WTC11 (cell line): Measurements from ENCODE around the gene CD164. TPM values are rescaled to one million over a fixed set of nuclear protein-coding genes. Genes with fewer than 3 reads are reported as not detected.

ENCODE experiments used
- ATAC-seq: fragments of 200-7000 bp; cut with Tn5 transposase; 2 replicates; pipeline ENCODE4 v1.10.0; 2021; ENCODE audit warnings: mild to moderate bottlenecking, moderate library complexity
- CTCF ChIA-PET: fragments of 300-600 bp; sonication (Branson Sonifier 250); formaldehyde crosslinking; loops from one replicate; lab custom pipeline; 2021; ENCODE audit warnings: antibody characterized with exemption; lab: Charles Lee
- POLR2A ChIA-PET: fragments of 350-600 bp; sonication (Branson Sonifier 250); formaldehyde crosslinking; loops from one replicate; lab custom pipeline; 2021; ENCODE audit warnings: antibody characterized with exemption; lab: Charles Lee
- DNase-seq: peaks from one replicate; pipeline ENCODE4 v3.0.0; 2021; ENCODE audit warnings: low spot score
- H3K27ac Mint-ChIP-seq: 2 replicates; pipeline ENCODE4 v1.8.0; 2021; ENCODE audit warnings: mixed read lengths
- H3K27me3 Mint-ChIP-seq: 2 replicates; pipeline ENCODE4 v1.8.0; 2021; ENCODE audit warnings: low read depth, mild to moderate bottlenecking, moderate library complexity, mixed read lengths
- H3K36me3 Mint-ChIP-seq: 2 replicates; pipeline ENCODE4 v1.8.0; 2021; ENCODE audit warnings: mixed read lengths
- H3K4me1 Mint-ChIP-seq: 2 replicates; pipeline ENCODE4 v1.8.0; 2022; ENCODE audit warnings: mixed read lengths
- H3K4me3 Mint-ChIP-seq: 2 replicates; pipeline ENCODE4 v1.8.0; 2021; ENCODE audit warnings: mild to moderate bottlenecking, moderate library complexity, mixed read lengths
- H3K9me3 Mint-ChIP-seq: 2 replicates; pipeline ENCODE4 v1.8.0; 2021; ENCODE audit warnings: mixed read lengths
- CBFB ChIP-seq: sonication (generic); formaldehyde crosslinking; IDR thresholded peaks from 2 replicates; pipeline ENCODE4 v1.8.1; 2022; ENCODE audit warnings: mild to moderate bottlenecking, low read depth, missing genetic modification reagents
- CREB1 ChIP-seq: sonication (generic); formaldehyde crosslinking; IDR thresholded peaks from 2 replicates; pipeline ENCODE4 v1.8.0; 2023; ENCODE audit warnings: mild to moderate bottlenecking, missing genetic modification reagents
- MXD4 ChIP-seq: fragments of 250-450 bp; sonication (Bioruptor Pico); IDR thresholded peaks from 2 replicates; pipeline ENCODE4 v1.8.0; 2021; ENCODE audit warnings: mild to moderate bottlenecking, moderate library complexity, borderline replicate concordance
- NFATC4 ChIP-seq: fragments of 250-450 bp; sonication (Bioruptor Pico); IDR thresholded peaks from 2 replicates; pipeline ENCODE4 v1.9.0; 2021; ENCODE audit warnings: mild to moderate bottlenecking
- SMAD4 ChIP-seq: sonication (generic); formaldehyde crosslinking; IDR thresholded peaks from 2 replicates; pipeline ENCODE4 v1.8.0; 2022; ENCODE audit warnings: mild to moderate bottlenecking, missing genetic modification reagents
- TEAD4 ChIP-seq: sonication (generic); formaldehyde crosslinking; IDR thresholded peaks from 2 replicates; pipeline ENCODE4 v1.8.0; 2022; ENCODE audit warnings: mild to moderate bottlenecking, missing genetic modification reagents
- ZNF396 ChIP-seq: fragments of 250-450 bp; sonication (Bioruptor Pico); IDR thresholded peaks from 2 replicates; pipeline ENCODE4 v1.8.0; 2021; ENCODE audit warnings: mild to moderate bottlenecking, moderate library complexity, borderline replicate concordance
- ZNF416 ChIP-seq: fragments of 250-450 bp; sonication (Bioruptor Pico); IDR thresholded peaks from 2 replicates; pipeline ENCODE4 v1.9.0; 2021; ENCODE audit warnings: mild to moderate bottlenecking, inconsistent platforms
- total RNA-seq: library from RNA; stranded (reverse); gene quantifications from 3 replicates; pipeline ENCODE4 v1.2.3, GENCODE V29; 2021
- TF ChIP-seq, protein P1 (sequence below): sonication (generic); formaldehyde crosslinking; IDR thresholded peaks from 2 replicates; pipeline ENCODE4 v1.8.1; 2022; ENCODE audit warnings: low read depth, missing genetic modification reagents, borderline replicate concordance
- TF ChIP-seq, protein P2 (sequence below): sonication (generic); formaldehyde crosslinking; IDR thresholded peaks from 2 replicates; pipeline ENCODE4 v1.8.0; 2023; ENCODE audit warnings: mild to moderate bottlenecking, missing genetic modification reagents
- TF ChIP-seq, protein P3 (sequence below): fragments of 250-450 bp; sonication (Bioruptor Pico); IDR thresholded peaks from 2 replicates; pipeline ENCODE4 v1.9.0; 2021; ENCODE audit warnings: mild to moderate bottlenecking
- TF ChIP-seq, protein P4 (sequence below): sonication (generic); formaldehyde crosslinking; IDR thresholded peaks from 2 replicates; pipeline ENCODE4 v1.8.0; 2022; ENCODE audit warnings: missing genetic modification reagents
- TF ChIP-seq, protein P5 (sequence below): sonication (generic); formaldehyde crosslinking; IDR thresholded peaks from 2 replicates; pipeline ENCODE4 v1.8.0; 2023; ENCODE audit warnings: missing genetic modification reagents
- TF ChIP-seq, protein P6 (sequence below): sonication (generic); formaldehyde crosslinking; IDR thresholded peaks from 2 replicates; pipeline ENCODE4 v1.8.1; 2023; ENCODE audit warnings: mild to moderate bottlenecking, missing genetic modification reagents, moderate library complexity
- TF ChIP-seq, protein P7 (sequence below): fragments of 250-450 bp; sonication (Bioruptor Pico); IDR thresholded peaks from 2 replicates; pipeline ENCODE4 v1.9.0; 2021; ENCODE audit warnings: mild to moderate bottlenecking, borderline replicate concordance

CD164 gene
- total RNA-seq, 1 experiment from 2014 or later = 74.9 TPM

DNA sequence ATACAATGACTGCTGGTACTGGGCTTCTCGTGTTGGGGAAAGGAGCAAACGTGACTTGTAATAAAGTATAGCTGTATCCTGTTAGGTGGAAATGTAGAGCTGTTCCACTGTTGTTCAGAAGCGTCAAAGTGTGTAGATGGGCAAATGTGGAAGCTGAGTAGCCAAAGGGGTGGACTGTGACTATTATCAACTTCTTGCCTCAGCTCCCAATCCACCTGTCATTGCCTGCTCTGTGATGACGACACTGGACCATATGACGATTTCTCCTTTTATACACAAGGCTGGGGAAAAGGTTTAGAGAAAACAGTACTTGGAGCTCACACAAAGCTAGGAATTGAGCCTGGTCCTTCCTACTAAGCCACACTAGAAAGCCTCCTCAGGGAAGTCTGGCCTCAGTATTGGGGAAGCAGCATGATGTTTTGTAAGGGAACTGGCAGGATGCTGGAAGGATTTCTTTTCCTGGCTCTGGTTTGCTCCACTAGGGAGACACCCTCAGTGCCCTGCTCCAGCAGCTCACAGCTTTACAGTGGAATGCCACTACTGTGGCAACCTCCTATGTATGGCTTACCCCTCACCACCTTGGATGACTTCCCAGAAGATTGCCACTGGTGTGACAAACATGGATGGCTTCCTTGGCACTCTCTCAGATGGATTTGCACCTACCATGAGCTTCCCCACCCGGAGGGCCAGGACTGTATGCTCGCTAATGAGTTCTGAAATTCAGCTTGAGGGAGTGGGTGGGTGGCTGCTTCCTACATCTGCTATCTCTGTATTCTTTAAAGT, 20.0 kb downstream of the CD164 start (continued):
- TF ChIP-seq, protein P1, sequence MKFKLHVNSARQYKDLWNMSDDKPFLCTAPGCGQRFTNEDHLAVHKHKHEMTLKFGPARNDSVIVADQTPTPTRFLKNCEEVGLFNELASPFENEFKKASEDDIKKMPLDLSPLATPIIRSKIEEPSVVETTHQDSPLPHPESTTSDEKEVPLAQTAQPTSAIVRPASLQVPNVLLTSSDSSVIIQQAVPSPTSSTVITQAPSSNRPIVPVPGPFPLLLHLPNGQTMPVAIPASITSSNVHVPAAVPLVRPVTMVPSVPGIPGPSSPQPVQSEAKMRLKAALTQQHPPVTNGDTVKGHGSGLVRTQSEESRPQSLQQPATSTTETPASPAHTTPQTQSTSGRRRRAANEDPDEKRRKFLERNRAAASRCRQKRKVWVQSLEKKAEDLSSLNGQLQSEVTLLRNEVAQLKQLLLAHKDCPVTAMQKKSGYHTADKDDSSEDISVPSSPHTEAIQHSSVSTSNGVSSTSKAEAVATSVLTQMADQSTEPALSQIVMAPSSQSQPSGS = no peak
- TF ChIP-seq CREB1 (CRISPR knock-in tag) = no peak
- TF ChIP-seq TEAD4 (CRISPR knock-in tag) = no peak
- TF ChIP-seq, protein P2, sequence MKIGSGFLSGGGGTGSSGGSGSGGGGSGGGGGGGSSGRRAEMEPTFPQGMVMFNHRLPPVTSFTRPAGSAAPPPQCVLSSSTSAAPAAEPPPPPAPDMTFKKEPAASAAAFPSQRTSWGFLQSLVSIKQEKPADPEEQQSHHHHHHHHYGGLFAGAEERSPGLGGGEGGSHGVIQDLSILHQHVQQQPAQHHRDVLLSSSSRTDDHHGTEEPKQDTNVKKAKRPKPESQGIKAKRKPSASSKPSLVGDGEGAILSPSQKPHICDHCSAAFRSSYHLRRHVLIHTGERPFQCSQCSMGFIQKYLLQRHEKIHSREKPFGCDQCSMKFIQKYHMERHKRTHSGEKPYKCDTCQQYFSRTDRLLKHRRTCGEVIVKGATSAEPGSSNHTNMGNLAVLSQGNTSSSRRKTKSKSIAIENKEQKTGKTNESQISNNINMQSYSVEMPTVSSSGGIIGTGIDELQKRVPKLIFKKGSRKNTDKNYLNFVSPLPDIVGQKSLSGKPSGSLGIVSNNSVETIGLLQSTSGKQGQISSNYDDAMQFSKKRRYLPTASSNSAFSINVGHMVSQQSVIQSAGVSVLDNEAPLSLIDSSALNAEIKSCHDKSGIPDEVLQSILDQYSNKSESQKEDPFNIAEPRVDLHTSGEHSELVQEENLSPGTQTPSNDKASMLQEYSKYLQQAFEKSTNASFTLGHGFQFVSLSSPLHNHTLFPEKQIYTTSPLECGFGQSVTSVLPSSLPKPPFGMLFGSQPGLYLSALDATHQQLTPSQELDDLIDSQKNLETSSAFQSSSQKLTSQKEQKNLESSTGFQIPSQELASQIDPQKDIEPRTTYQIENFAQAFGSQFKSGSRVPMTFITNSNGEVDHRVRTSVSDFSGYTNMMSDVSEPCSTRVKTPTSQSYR (CRISPR knock-in tag) = no peak
- TF ChIP-seq MXD4 = no peak
- TF ChIP-seq, protein P3, sequence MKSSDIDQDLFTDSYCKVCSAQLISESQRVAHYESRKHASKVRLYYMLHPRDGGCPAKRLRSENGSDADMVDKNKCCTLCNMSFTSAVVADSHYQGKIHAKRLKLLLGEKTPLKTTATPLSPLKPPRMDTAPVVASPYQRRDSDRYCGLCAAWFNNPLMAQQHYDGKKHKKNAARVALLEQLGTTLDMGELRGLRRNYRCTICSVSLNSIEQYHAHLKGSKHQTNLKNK (CRISPR knock-in tag) = no peak
- TF ChIP-seq, protein P4, sequence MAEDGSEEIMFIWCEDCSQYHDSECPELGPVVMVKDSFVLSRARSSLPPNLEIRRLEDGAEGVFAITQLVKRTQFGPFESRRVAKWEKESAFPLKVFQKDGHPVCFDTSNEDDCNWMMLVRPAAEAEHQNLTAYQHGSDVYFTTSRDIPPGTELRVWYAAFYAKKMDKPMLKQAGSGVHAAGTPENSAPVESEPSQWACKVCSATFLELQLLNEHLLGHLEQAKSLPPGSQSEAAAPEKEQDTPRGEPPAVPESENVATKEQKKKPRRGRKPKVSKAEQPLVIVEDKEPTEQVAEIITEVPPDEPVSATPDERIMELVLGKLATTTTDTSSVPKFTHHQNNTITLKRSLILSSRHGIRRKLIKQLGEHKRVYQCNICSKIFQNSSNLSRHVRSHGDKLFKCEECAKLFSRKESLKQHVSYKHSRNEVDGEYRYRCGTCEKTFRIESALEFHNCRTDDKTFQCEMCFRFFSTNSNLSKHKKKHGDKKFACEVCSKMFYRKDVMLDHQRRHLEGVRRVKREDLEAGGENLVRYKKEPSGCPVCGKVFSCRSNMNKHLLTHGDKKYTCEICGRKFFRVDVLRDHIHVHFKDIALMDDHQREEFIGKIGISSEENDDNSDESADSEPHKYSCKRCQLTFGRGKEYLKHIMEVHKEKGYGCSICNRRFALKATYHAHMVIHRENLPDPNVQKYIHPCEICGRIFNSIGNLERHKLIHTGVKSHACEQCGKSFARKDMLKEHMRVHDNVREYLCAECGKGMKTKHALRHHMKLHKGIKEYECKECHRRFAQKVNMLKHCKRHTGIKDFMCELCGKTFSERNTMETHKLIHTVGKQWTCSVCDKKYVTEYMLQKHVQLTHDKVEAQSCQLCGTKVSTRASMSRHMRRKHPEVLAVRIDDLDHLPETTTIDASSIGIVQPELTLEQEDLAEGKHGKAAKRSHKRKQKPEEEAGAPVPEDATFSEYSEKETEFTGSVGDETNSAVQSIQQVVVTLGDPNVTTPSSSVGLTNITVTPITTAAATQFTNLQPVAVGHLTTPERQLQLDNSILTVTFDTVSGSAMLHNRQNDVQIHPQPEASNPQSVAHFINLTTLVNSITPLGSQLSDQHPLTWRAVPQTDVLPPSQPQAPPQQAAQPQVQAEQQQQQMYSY (CRISPR knock-in tag) = no peak
- TF ChIP-seq, all 79 proteins: peak for 0

DNA sequence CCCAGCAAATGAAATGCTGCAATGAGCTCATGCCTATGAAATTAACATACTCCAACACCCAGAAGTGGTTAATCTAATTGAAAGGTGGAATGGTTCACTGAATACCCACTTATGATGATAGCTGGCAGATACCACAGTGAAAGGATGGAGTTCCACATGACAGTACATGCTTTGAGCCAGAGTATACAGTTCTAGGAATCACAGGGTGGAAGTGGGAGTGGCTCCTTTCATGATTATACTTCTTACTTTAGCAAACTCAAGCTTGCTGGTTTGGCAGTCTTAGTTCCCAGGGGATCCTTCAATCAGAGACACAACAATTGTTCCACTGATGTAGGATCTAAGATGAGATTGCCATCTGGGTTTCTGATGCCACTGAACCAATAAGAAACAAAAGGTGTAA, 21.5 kb downstream of the CD164 start:
- ATAC-seq (no peak), DNase-seq (no peak)
- Mint-ChIP-seq H3K4me3 (no peak overlapping the region), H3K27ac (no peak overlapping the region), H3K27me3 (no peaks in the 10 kb centered on the region), H3K4me1 (no peaks in the 10 kb centered on the region), H3K9me3 (peaks cover 46% of the 10 kb centered on the region), H3K36me3 (peaks cover 87% of the 10 kb centered on the region)
- POLR2A ChIA-PET = no interaction called here
- TF ChIP-seq CBFB (no peak), SMAD4 (CRISPR knock-in tag) (no peak)
- CTCF ChIA-PET = no interaction called here

DNA sequence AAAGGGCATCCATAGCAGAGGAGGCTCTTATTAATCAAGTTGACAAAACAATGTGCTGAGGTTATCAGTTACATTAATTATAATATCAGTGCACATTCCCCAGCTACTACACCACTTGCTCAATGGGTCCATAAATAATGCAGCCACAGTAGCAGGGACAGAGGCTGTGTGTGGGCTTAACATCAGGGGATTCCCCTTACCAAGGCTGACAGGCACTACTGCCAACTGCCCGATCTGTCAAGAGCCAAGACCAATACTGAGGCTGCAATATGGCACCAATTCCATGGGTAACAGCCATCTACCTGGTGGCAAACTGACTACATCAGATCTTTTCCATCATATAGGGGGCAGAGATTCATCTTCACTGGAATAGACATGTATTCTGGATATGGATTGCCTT, 22.0 kb downstream of the CD164 start:
- Mint-ChIP-seq H3K27me3 (no peaks in the 10 kb centered on the region), H3K27ac (no peak overlapping the region), H3K4me3 (no peak overlapping the region), H3K36me3 (peaks cover 91% of the 10 kb centered on the region), H3K9me3 (peaks cover 46% of the 10 kb centered on the region), H3K4me1 (0 out of 2 replicates have a peak, but pooled peaks cover 2% of the 10 kb centered on the region)
- no peak for DNase-seq
- POLR2A ChIA-PET = no interaction called here
- CTCF ChIA-PET = no interaction called here
- no peak for ATAC-seq
- TF ChIP-seq ZNF396 (CRISPR knock-in tag) (no peak), ZNF416 (CRISPR knock-in tag) (no peak), NFATC4 (CRISPR knock-in tag) (no peak)
- TF ChIP-seq, protein P2 (CRISPR knock-in tag) = no peak
- TF ChIP-seq, protein P5, sequence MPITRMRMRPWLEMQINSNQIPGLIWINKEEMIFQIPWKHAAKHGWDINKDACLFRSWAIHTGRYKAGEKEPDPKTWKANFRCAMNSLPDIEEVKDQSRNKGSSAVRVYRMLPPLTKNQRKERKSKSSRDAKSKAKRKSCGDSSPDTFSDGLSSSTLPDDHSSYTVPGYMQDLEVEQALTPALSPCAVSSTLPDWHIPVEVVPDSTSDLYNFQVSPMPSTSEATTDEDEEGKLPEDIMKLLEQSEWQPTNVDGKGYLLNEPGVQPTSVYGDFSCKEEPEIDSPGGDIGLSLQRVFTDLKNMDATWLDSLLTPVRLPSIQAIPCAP (CRISPR knock-in tag) = no peak
- TF ChIP-seq, protein P6, sequence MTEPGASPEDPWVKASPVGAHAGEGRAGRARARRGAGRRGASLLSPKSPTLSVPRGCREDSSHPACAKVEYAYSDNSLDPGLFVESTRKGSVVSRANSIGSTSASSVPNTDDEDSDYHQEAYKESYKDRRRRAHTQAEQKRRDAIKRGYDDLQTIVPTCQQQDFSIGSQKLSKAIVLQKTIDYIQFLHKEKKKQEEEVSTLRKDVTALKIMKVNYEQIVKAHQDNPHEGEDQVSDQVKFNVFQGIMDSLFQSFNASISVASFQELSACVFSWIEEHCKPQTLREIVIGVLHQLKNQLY (CRISPR knock-in tag) = no peak
- TF ChIP-seq, protein P7, sequence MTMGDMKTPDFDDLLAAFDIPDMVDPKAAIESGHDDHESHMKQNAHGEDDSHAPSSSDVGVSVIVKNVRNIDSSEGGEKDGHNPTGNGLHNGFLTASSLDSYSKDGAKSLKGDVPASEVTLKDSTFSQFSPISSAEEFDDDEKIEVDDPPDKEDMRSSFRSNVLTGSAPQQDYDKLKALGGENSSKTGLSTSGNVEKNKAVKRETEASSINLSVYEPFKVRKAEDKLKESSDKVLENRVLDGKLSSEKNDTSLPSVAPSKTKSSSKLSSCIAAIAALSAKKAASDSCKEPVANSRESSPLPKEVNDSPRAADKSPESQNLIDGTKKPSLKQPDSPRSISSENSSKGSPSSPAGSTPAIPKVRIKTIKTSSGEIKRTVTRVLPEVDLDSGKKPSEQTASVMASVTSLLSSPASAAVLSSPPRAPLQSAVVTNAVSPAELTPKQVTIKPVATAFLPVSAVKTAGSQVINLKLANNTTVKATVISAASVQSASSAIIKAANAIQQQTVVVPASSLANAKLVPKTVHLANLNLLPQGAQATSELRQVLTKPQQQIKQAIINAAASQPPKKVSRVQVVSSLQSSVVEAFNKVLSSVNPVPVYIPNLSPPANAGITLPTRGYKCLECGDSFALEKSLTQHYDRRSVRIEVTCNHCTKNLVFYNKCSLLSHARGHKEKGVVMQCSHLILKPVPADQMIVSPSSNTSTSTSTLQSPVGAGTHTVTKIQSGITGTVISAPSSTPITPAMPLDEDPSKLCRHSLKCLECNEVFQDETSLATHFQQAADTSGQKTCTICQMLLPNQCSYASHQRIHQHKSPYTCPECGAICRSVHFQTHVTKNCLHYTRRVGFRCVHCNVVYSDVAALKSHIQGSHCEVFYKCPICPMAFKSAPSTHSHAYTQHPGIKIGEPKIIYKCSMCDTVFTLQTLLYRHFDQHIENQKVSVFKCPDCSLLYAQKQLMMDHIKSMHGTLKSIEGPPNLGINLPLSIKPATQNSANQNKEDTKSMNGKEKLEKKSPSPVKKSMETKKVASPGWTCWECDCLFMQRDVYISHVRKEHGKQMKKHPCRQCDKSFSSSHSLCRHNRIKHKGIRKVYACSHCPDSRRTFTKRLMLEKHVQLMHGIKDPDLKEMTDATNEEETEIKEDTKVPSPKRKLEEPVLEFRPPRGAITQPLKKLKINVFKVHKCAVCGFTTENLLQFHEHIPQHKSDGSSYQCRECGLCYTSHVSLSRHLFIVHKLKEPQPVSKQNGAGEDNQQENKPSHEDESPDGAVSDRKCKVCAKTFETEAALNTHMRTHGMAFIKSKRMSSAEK = no peak
